ENCODE data around the gene LARGE1. TPM values are rescaled to one million over a fixed set of nuclear protein-coding genes. Genes with fewer than 3 reads are reported as not detected.

LARGE1 gene
- total and polyA plus RNA-seq, 9 of the 15 experiments (the other 6 are each of a cell fraction or from before 2014, with no cell fraction given), result 0.01 to 0.66 (median 0.14) TPM; not detected in 2

DNA sequence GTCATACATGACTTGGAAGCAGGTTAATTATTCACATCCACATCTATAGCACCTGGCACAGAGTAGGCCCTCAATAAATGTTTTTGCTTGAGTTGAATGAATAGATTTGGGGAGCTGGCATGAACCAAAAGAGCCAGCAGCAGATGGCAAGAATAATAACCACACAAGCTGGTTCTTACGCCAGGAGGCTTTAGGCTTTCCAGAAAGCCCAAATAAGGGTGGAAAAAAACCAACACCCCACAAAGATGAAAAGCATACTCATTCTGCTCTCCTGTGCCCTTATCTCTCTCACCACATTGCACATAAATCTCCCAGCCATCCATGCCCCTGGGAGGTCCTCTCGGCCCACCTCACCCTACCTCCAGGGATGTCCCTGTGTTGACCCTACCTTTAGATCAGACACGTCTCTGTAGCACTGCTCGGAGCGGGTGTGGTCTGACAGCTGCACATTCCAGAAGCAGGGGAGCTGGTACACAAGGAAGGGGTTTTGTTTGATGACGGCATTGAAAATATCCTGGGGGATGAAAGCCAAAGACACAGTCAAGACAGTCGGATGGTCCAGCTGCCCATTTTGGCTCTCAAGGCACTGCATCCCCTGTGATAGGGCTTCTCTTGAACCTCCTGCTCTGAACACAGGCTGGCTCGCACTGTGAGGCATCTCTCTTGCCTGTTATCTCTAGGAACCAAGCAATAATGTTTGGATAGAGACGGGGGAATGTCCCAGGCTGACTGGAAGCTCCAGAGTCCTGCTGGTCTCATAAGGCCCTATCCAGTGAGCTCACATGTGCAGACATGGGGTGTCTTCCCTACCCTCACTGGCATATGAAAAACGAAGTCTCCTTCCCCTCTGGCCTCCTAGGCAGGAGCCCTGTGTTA is 538.5 kb downstream of the LARGE1 start (continued):
- TF ChIP-seq, protein P1, sequence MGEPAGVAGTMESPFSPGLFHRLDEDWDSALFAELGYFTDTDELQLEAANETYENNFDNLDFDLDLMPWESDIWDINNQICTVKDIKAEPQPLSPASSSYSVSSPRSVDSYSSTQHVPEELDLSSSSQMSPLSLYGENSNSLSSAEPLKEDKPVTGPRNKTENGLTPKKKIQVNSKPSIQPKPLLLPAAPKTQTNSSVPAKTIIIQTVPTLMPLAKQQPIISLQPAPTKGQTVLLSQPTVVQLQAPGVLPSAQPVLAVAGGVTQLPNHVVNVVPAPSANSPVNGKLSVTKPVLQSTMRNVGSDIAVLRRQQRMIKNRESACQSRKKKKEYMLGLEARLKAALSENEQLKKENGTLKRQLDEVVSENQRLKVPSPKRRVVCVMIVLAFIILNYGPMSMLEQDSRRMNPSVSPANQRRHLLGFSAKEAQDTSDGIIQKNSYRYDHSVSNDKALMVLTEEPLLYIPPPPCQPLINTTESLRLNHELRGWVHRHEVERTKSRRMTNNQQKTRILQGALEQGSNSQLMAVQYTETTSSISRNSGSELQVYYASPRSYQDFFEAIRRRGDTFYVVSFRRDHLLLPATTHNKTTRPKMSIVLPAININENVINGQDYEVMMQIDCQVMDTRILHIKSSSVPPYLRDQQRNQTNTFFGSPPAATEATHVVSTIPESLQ (CRISPR knock-in tag; IDR thresholded peaks at IDR 0.05), result no peak

DNA sequence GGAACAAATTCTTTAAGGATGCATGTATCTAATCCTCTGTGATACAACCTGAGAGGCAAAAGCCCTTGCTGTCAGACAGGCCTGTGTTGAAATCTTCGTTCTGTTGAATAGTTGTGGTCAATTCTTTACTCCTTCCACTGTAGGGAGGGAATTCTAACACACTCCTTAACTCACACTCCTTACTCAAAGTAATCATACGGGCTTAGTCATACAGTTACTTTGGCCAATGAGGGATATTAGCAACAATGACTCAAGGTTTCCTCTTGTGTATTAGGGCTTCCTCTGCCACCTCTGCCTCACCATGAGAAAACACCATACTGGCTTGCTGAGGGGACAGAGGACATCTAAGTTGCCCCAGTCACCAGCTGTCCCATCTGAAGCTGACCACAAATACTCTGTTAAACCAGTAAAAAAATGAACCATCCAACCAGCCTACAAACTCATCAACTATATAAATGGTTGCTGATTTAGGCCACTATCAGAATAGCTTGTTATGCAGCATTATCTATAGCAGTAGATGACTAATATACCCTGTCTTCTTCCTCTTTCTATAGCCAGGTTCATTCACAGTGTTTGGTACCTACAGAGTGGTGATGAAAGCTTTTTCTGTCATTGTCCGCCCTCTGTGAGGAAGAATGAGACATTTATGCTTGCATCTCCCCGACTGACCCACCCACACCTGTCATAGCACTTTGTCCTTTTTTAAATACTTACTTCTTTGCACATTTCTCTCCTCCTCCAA is 539.3 kb downstream of the LARGE1 start:
- 0% methylated on average over 4 of the region's 4 CpGs for WGBS (ENCODE audit: insufficient coverage, low coverage, missing lambda C conversion rate)
- no peaks in the 10 kb centered on the region for H4K20me1 ChIP-seq (replicated peaks; ENCODE audit: control insufficient read depth, insufficient read depth, low read length)
- no peak overlapping the region for H3K27ac ChIP-seq (ENCODE audit: extremely low read depth, low read depth, low read length)
- POLR2A ChIA-PET, result no interaction called here
- intact Hi-C loops (cut with micrococcal nuclease), result no loop called here
- H3K27me3 ChIP-seq (ENCODE audit: control insufficient read depth in 2 of 2, insufficient read depth in 2 of 2, low read length in 2 of 2), result no peaks in the 10 kb centered on the region
- no peak overlapping the region for H2AFZ ChIP-seq (ENCODE audit: low read depth, low read length)
- no TSS peak for BruUV-seq (replicated peaks)
- no peak for ATAC-seq
- no peak overlapping the region for H3K9ac ChIP-seq (ENCODE audit: insufficient read depth in 1 of 2, low read depth in 2 of 2, low read length in 2 of 2)
- no peaks in the 10 kb centered on the region for H3K36me3 ChIP-seq (ENCODE audit: control insufficient read depth, insufficient read depth, low read length)
- H3K9me1 ChIP-seq (ENCODE audit: control insufficient read depth, insufficient read depth, low read length), result no peaks in the 10 kb centered on the region
- H3K79me2 ChIP-seq (ENCODE audit: control insufficient read depth, insufficient read depth, low read length), result no peaks in the 10 kb centered on the region
- TF ChIP-seq SRF (CRISPR knock-in tag; IDR thresholded peaks at IDR 0.05) (no peak), NR4A1 (CRISPR knock-in tag; IDR thresholded peaks at IDR 0.05) (no peak), NR4A1 (tag; IDR thresholded peaks at IDR 0.05) (no peak)
- CTCF ChIA-PET (ENCODE audit: low intra/inter-chr PET ratio), result no interaction called here
- H3K4me2 ChIP-seq (ENCODE audit: insufficient read depth, low read length), result no peak overlapping the region
- H3K4me1 ChIP-seq (replicated peaks in 1 of 2; ENCODE audit: control insufficient read depth in 2 of 2, insufficient read depth in 2 of 2, low read length in 2 of 2), result no peaks in the 10 kb centered on the region
- in situ Hi-C loops (cut with MboI), result no loop called here
- H3K4me3 ChIP-seq, result no peak overlapping the region
- FAIRE-seq, result no peak
- no peaks in the 10 kb centered on the region for H3K9me3 ChIP-seq (replicated peaks; ENCODE audit: control insufficient read depth, insufficient read depth, low read depth, low read length)
- DNase-seq (ENCODE audit: extremely low read depth in 1 of 4, low spot score in 3 of 4), result no peak

Measured in K562 (cell line).